HepG2 (cell line): ENCODE results near the gene CCL16. TPM values are rescaled to one million over a fixed set of nuclear protein-coding genes. Genes with fewer than 3 reads are reported as not detected.

ENCODE experiments used
- ARID5B ChIP-seq: IDR thresholded peaks from 2 replicates; pipeline ENCODE4 v1.4.0; 2020; ENCODE audit warnings: mild to moderate bottlenecking, missing genetic modification reagents
- CEBPB ChIP-seq: IDR thresholded peaks from 2 replicates; pipeline ENCODE4 v1.6.1; 2011; ENCODE audit warnings: low read depth, low read length, improper control_type of control experiment, borderline replicate concordance
- CENPT ChIP-seq: sonication (generic); formaldehyde crosslinking; IDR thresholded peaks from 2 replicates; pipeline ENCODE4 v1.8.0; 2022; ENCODE audit warnings: low read depth, mild to moderate bottlenecking, moderate library complexity, missing genetic modification reagents
- DNMT1 ChIP-seq: sonication (generic); formaldehyde crosslinking; IDR thresholded peaks from 2 replicates; pipeline ENCODE4 v1.5.1; 2020; ENCODE audit warnings: mild to moderate bottlenecking, missing genetic modification reagents
- EP300 ChIP-seq, 3 experiments: sonication (generic) in 1 of 3; formaldehyde crosslinking in 1 of 3; IDR thresholded peaks; 2 replicates each; pipeline versions ENCODE4 v1.5.1 to v1.6.1; 2011 to 2020; ENCODE audit warnings: low read depth in 2 of 3, low read length in 2 of 3, borderline replicate concordance in 1 of 3, improper control_type of control experiment in 1 of 3, mild to moderate bottlenecking in 1 of 3, missing genetic modification reagents in 1 of 3, moderate library complexity in 1 of 3
- FOXP1 ChIP-seq, 2 experiments: fragments of 450-650 bp in 1 of 2; IDR thresholded peaks; 2 replicates each; pipeline ENCODE4 v1.6.1; 2017 to 2018; ENCODE audit warnings: antibody characterized with exemption in 1 of 2
- HDAC1 ChIP-seq: sonication (generic); formaldehyde crosslinking; IDR thresholded peaks from 2 replicates; pipeline ENCODE4 v1.5.1; 2020; ENCODE audit warnings: mild to moderate bottlenecking, missing genetic modification reagents
- NR2F6 ChIP-seq, 2 experiments: IDR thresholded peaks; 2 replicates each; pipeline ENCODE4 v1.6.1; 2016; ENCODE audit warnings: antibody characterized with exemption in 1 of 2, mild to moderate bottlenecking in 1 of 2
- PBX2 ChIP-seq: IDR thresholded peaks from 2 replicates; pipeline ENCODE4 v1.6.1; 2016; ENCODE audit warnings: control low read depth
- SIN3B ChIP-seq: fragments of 150-350 bp; IDR thresholded peaks from 2 replicates; pipeline ENCODE4 v1.6.1; 2014; ENCODE audit warnings: low read length
- SMC3 ChIP-seq: IDR thresholded peaks from 2 replicates; pipeline ENCODE4 v1.6.1; 2011; ENCODE audit warnings: low read length, improper control_type of control experiment
- SNRNP70 ChIP-seq: fragments of 200-400 bp; formaldehyde crosslinking; IDR thresholded peaks from 2 replicates; pipeline ENCODE4 v1.6.1; 2017; ENCODE audit warnings: mild to moderate bottlenecking, low read depth, low read length, moderate library complexity
- TEAD3 ChIP-seq: optimal IDR thresholded peaks from 2 replicates; pipeline ENCODE3; 2016; ENCODE audit warnings: borderline replicate concordance
- TSC22D2 ChIP-seq: sonication (generic); formaldehyde crosslinking; IDR thresholded peaks from 2 replicates; pipeline ENCODE4 v1.5.1; 2020; ENCODE audit warnings: missing genetic modification reagents, mild to moderate bottlenecking, borderline replicate concordance
- ZBTB25 ChIP-seq: IDR thresholded peaks from 2 replicates; pipeline ENCODE4 v1.6.1; 2018; ENCODE audit warnings: missing genetic modification reagents
- ZNF138 ChIP-seq: sonication (generic); formaldehyde crosslinking; IDR thresholded peaks from 2 replicates; pipeline ENCODE4 v1.5.0; 2020; ENCODE audit warnings: mild to moderate bottlenecking, low read depth, missing genetic modification reagents
- polyA plus RNA-seq, 8 experiments: library from polyadenylated mRNA; depleted of rRNA in 3 of 8; stranded (reverse) in 7 of 8; unstranded in 1 of 8; fragments of >200 nt; fragmentation: Illumina TruSeq in 4 of 8; extraction: Trizol in 4 of 8; gene quantifications; 2 replicates each; pipeline versions ENCODE4 v1.2.1 to v1.2.3, GENCODE V29; 2011 to 2016; ENCODE audit warnings: low read depth in 4 of 8, missing spikeins in 1 of 8, mixed read lengths in 1 of 8; ENCODE audit not compliant: insufficient read depth in 1 of 8
- total RNA-seq, 5 experiments: library from RNA; depleted of rRNA; stranded (reverse); fragments of >200 nt; fragmentation: Illumina TruSeq; extraction: Trizol; gene quantifications; 2 replicates each; pipeline ENCODE4 v1.2.3, GENCODE V29; 2016; ENCODE audit warnings: low read depth in 1 of 5
- TF ChIP-seq, protein P1 (sequence below): sonication (generic); formaldehyde crosslinking; conservative IDR thresholded peaks from 2 replicates; pipeline ENCODE4 v1.8.1; 2023; ENCODE audit warnings: missing genetic modification reagents
- TF ChIP-seq, protein P2 (sequence below): sonication (generic); formaldehyde crosslinking; conservative IDR thresholded peaks from 2 replicates; pipeline ENCODE4 v1.4.0; 2020; ENCODE audit warnings: mild to moderate bottlenecking, missing genetic modification reagents, moderate library complexity

The CCL16 gene
- total and polyA plus RNA-seq, 2 of the 13 experiments (the other 11 are each of a cell fraction or from before 2014, with no cell fraction given), result 2.0 to 14.7 TPM

GRCh38 chr17:36000732-36001109, 19.4 kb upstream of the CCL16 start (continued):
- TF ChIP-seq EP300 (IDR thresholded peaks at IDR 0.05; ENCODE audit: low read depth in 2 of 2, low read length in 2 of 2), result peak in 1 of 2 experiments; percentile 85; a peak in 2 of 4 replicates
- peak; percentile 66; the same call in 1 of the 2 replicates for TF ChIP-seq EP300 (CRISPR knock-in tag; IDR thresholded peaks at IDR 0.05; ENCODE audit: borderline replicate concordance)
- TF ChIP-seq CENPT, result no peak
- TF ChIP-seq FOXP1 (IDR thresholded peaks at IDR 0.05), result no peak
- peak; percentile 83 for TF ChIP-seq FOXP1 (CRISPR knock-in tag; IDR thresholded peaks at IDR 0.05)
- TF ChIP-seq SMC3, result no peak
- TF ChIP-seq CEBPB, result peak; percentile 49; the same call in 1 of the 2 replicates
- peak; percentile 46 for TF ChIP-seq TEAD3 (CRISPR knock-in tag)
- no peak for TF ChIP-seq TSC22D2 (CRISPR knock-in tag)
- TF ChIP-seq PBX2 (CRISPR knock-in tag), result no peak
- peak; percentile 91 for TF ChIP-seq ARID5B
- TF ChIP-seq DNMT1, result no peak
- TF ChIP-seq SNRNP70, result no peak
- TF ChIP-seq, protein P1, sequence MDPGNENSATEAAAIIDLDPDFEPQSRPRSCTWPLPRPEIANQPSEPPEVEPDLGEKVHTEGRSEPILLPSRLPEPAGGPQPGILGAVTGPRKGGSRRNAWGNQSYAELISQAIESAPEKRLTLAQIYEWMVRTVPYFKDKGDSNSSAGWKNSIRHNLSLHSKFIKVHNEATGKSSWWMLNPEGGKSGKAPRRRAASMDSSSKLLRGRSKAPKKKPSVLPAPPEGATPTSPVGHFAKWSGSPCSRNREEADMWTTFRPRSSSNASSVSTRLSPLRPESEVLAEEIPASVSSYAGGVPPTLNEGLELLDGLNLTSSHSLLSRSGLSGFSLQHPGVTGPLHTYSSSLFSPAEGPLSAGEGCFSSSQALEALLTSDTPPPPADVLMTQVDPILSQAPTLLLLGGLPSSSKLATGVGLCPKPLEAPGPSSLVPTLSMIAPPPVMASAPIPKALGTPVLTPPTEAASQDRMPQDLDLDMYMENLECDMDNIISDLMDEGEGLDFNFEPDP, result no peak
- TF ChIP-seq HDAC1 (CRISPR knock-in tag), result peak; percentile 41
- no peak for TF ChIP-seq ZBTB25 (CRISPR knock-in tag)
- peak; percentile 80; the same call in 1 of the 2 replicates for TF ChIP-seq NR2F6 (IDR thresholded peaks at IDR 0.05)
- TF ChIP-seq NR2F6 (CRISPR knock-in tag; IDR thresholded peaks at IDR 0.05), result peak; percentile 81; the same call in 1 of the 2 replicates
- TF ChIP-seq, protein P2, sequence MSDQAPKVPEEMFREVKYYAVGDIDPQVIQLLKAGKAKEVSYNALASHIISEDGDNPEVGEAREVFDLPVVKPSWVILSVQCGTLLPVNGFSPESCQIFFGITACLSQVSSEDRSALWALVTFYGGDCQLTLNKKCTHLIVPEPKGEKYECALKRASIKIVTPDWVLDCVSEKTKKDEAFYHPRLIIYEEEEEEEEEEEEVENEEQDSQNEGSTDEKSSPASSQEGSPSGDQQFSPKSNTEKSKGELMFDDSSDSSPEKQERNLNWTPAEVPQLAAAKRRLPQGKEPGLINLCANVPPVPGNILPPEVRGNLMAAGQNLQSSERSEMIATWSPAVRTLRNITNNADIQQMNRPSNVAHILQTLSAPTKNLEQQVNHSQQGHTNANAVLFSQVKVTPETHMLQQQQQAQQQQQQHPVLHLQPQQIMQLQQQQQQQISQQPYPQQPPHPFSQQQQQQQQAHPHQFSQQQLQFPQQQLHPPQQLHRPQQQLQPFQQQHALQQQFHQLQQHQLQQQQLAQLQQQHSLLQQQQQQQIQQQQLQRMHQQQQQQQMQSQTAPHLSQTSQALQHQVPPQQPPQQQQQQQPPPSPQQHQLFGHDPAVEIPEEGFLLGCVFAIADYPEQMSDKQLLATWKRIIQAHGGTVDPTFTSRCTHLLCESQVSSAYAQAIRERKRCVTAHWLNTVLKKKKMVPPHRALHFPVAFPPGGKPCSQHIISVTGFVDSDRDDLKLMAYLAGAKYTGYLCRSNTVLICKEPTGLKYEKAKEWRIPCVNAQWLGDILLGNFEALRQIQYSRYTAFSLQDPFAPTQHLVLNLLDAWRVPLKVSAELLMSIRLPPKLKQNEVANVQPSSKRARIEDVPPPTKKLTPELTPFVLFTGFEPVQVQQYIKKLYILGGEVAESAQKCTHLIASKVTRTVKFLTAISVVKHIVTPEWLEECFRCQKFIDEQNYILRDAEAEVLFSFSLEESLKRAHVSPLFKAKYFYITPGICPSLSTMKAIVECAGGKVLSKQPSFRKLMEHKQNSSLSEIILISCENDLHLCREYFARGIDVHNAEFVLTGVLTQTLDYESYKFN, result peak; percentile 75
- TF ChIP-seq ZNF138 (CRISPR knock-in tag), result no peak
- no peak for TF ChIP-seq SIN3B
